Parathyroid adenoma (tissue), 2 donors: Measurements from ENCODE around the gene OR6T1.

ENCODE experiments used
- H2AFZ ChIP-seq: fragments of 300-600 bp; sonication (generic); one replicate; pipeline ENCODE4 v1.7.0; 2017; ENCODE audit warnings: antibody characterized with exemption, mild to moderate bottlenecking
- H3K27ac ChIP-seq: fragments of 300-600 bp; sonication (generic); one replicate; pipeline ENCODE4 v1.7.0; 2017
- H3K27me3 ChIP-seq: fragments of 300-600 bp; sonication (generic); one replicate; pipeline ENCODE4 v1.7.0; 2017; ENCODE audit warnings: low read length; ENCODE audit not compliant: control insufficient read depth, insufficient read depth
- H3K36me3 ChIP-seq: fragments of 300-600 bp; sonication (generic); one replicate; pipeline ENCODE4 v1.7.0; 2017; ENCODE audit warnings: low read length; ENCODE audit not compliant: control insufficient read depth, insufficient read depth
- H3K4me1 ChIP-seq: fragments of 300-600 bp; sonication (generic); one replicate; pipeline ENCODE4 v1.7.0; 2017; ENCODE audit warnings: control low read depth
- H3K4me2 ChIP-seq: fragments of 300-600 bp; sonication (generic); one replicate; pipeline ENCODE4 v1.7.0; 2017; ENCODE audit warnings: low read length
- H3K4me3 ChIP-seq: fragments of 300-600 bp; sonication (generic); one replicate; pipeline ENCODE4 v1.7.0; 2017; ENCODE audit warnings: low read depth, low read length
- H3K79me2 ChIP-seq: fragments of 300-600 bp; sonication (generic); one replicate; pipeline ENCODE4 v1.7.0; 2017; ENCODE audit warnings: control low read depth
- H3K9ac ChIP-seq: fragments of 300-600 bp; sonication (generic); one replicate; pipeline ENCODE4 v1.7.0; 2017; ENCODE audit warnings: mild to moderate bottlenecking
- H3K9me3 ChIP-seq: fragments of 300-600 bp; sonication (generic); one replicate; pipeline ENCODE4 v1.7.0; 2017; ENCODE audit warnings: low read length; ENCODE audit not compliant: control insufficient read depth
- TF ChIP-seq, protein P1 (sequence below): fragments of 300-600 bp; sonication (generic); IDR thresholded peaks from one replicate; pipeline ENCODE4 v1.7.0; 2017; ENCODE audit warnings: antibody characterized with exemption, mild to moderate bottlenecking
- donor health status: primary hyperparathyroidism.

The OR6T1 gene

DNA sequence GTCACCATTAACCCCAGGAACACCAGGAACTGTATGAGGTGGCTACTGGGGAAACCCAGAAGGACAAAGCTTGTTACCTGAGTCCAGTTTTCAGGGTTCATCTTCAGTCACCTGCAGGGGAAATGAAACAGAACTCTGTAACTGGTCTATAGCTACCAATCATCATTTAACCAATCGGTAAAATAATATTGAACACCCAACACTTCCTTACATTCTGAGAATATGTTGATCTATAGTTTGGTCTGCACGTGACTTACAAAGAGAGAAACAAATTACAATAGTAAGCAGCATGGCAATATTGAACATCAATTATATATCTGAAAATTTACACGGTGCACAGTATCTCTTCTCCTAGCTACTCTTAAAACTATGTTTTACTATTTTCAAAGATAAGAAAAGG is at the start of gene OR6T1:
OR6T1 (minus strand) TSS at position 101 of the 400 bp plus-strand sequence; CDS start at position 101, 0 bp downstream.
- Histone ChIP-seq H3K4me3 (no peak within 1 kb of the TSS), H3K27me3 (no peaks in the 10 kb centered on the region), H2AFZ (no peak within 1 kb of the TSS), H3K9me3 (no peaks in the 10 kb centered on the region), H3K4me2 (no peak within 1 kb of the TSS), H3K79me2 (no peaks in the 10 kb centered on the region), H3K27ac (no peak within 1 kb of the TSS), H3K9ac (no peak within 1 kb of the TSS), H3K36me3 (no peaks in the 10 kb centered on the region), H3K4me1 (no peaks in the 10 kb centered on the region)
- TF ChIP-seq, protein P1, sequence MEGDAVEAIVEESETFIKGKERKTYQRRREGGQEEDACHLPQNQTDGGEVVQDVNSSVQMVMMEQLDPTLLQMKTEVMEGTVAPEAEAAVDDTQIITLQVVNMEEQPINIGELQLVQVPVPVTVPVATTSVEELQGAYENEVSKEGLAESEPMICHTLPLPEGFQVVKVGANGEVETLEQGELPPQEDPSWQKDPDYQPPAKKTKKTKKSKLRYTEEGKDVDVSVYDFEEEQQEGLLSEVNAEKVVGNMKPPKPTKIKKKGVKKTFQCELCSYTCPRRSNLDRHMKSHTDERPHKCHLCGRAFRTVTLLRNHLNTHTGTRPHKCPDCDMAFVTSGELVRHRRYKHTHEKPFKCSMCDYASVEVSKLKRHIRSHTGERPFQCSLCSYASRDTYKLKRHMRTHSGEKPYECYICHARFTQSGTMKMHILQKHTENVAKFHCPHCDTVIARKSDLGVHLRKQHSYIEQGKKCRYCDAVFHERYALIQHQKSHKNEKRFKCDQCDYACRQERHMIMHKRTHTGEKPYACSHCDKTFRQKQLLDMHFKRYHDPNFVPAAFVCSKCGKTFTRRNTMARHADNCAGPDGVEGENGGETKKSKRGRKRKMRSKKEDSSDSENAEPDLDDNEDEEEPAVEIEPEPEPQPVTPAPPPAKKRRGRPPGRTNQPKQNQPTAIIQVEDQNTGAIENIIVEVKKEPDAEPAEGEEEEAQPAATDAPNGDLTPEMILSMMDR: no peak

DNA sequence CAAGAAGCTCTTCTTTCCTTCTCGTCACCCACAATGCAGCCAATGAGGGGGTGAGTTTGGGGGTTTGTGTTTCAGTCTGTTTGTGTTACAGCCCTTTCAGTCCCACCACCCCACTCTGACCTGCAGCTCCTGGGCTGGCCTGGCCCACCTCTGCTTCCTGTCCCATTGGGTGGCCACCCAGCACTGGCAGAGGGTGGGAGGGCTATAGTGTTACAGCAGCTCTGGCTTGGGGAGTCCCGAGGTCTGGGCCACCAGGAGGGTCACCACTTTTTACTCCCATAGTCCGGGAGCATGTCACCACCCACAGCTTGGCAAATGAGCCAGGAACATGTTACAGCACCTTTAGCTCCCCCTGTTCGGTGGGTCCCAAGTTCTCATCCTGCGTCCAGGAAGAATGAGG is 35.7 kb upstream of the OR6T1 start:
- H3K4me3 ChIP-seq: no peak overlapping the region
- no peaks in the 10 kb centered on the region for H3K9me3 ChIP-seq
- H3K9ac ChIP-seq: no peak overlapping the region
- H3K4me2 ChIP-seq: no peak overlapping the region
- H3K4me1 ChIP-seq: no peaks in the 10 kb centered on the region
- H3K36me3 ChIP-seq: no peaks in the 10 kb centered on the region
- no peak overlapping the region for H3K27ac ChIP-seq
- no peaks in the 10 kb centered on the region for H3K27me3 ChIP-seq
- H2AFZ ChIP-seq: no peak overlapping the region
- TF ChIP-seq, protein P1: no peak
- H3K79me2 ChIP-seq: no peaks in the 10 kb centered on the region

- no peaks in the 10 kb centered on the region for H3K4me1 ChIP-seq
- no peak within 1 kb of the TSS for H3K9ac ChIP-seq
- no peaks in the 10 kb centered on the region for H3K79me2 ChIP-seq
- H2AFZ ChIP-seq: no peak within 1 kb of the TSS
- no peak within 1 kb of the TSS for H3K4me3 ChIP-seq
- TF ChIP-seq, protein P1: no peak
- H3K36me3 ChIP-seq: no peaks in the 10 kb centered on the region
- H3K27ac ChIP-seq: no peak within 1 kb of the TSS
- H3K9me3 ChIP-seq: no peaks in the 10 kb centered on the region
- H3K27me3 ChIP-seq: no peaks in the 10 kb centered on the region
- no peak within 1 kb of the TSS for H3K4me2 ChIP-seq
Measured at GRCh38 chr11:123977731-123978347, 34.2 kb upstream of the OR6T1 start, which contains the start of gene OR10S1. OR10S1 (minus strand) TSS chr11:123977781; CDS start chr11:123977664, 117 bp downstream.

GRCh38 chr11:123976770-123977560 is 33.3 kb upstream of the OR6T1 start:
- no peak overlapping the region for H3K27ac ChIP-seq
- H3K27me3 ChIP-seq: no peaks in the 10 kb centered on the region
- no peaks in the 10 kb centered on the region for H3K36me3 ChIP-seq
- no peak overlapping the region for H3K9ac ChIP-seq
- TF ChIP-seq, protein P1: no peak
- H3K4me3 ChIP-seq: no peak overlapping the region
- no peak overlapping the region for H2AFZ ChIP-seq
- no peak overlapping the region for H3K4me2 ChIP-seq
- no peaks in the 10 kb centered on the region for H3K4me1 ChIP-seq
- H3K9me3 ChIP-seq: no peaks in the 10 kb centered on the region
- H3K79me2 ChIP-seq: no peaks in the 10 kb centered on the region
